K562 (cell line): ENCODE measurements around the gene ZNF628. TPM values are rescaled to one million over a fixed set of nuclear protein-coding genes. Genes with fewer than 3 reads are reported as not detected.
A peak's percentile ranks its signal among the peaks of the same experiment; 100 is the strongest.

Experiments
- CXXC5 ChIP-seq: fragments of 250-450 bp; sonication (Bioruptor Pico); IDR thresholded peaks from 2 replicates; pipeline ENCODE4 v1.8.0; 2022; ENCODE audit warnings: inconsistent platforms, mild to moderate bottlenecking, moderate library complexity
- GABPA ChIP-seq: fragments of 200-800 bp; sonication (Bioruptor generic); conservative IDR thresholded peaks from 2 replicates; pipeline ENCODE4 v1.6.1; 2016; ENCODE audit warnings: low read depth, missing genetic modification characterization, missing compliant biosample characterization
- IRF9 ChIP-seq: fragments of 450-650 bp; IDR thresholded peaks from 2 replicates; pipeline ENCODE4 v1.6.1; 2016; ENCODE audit warnings: missing biosample characterization, missing genetic modification characterization
- KDM1A ChIP-seq, 2 experiments: fragments of 450-650 bp; IDR thresholded peaks; 2 replicates each; pipeline ENCODE4 v1.6.1; 2016; ENCODE audit warnings: mild to moderate bottlenecking in 2 of 2
- KDM4B ChIP-seq, 2 experiments: fragments of 450-650 bp in 1 of 2; sonication (generic) in 1 of 2; IDR thresholded peaks; 2 replicates each; pipeline ENCODE4 v1.6.1; 2016 to 2017; ENCODE audit warnings: borderline replicate concordance in 2 of 2, antibody characterized with exemption in 1 of 2, low read depth in 1 of 2, mild to moderate bottlenecking in 1 of 2
- KLF6 ChIP-seq: fragments of 250-450 bp; sonication (Bioruptor Pico); IDR thresholded peaks from 2 replicates; pipeline ENCODE4 v1.4.0; 2020; ENCODE audit warnings: mild to moderate bottlenecking, moderate library complexity, borderline replicate concordance
- MAZ ChIP-seq, 2 experiments: fragments of 450-650 bp in 1 of 2; sonication (generic) in 1 of 2; formaldehyde crosslinking; IDR thresholded peaks in 1 of 2; conservative IDR thresholded peaks in 1 of 2; 2 replicates each; pipeline versions ENCODE4 v1.4.0 to v1.5.0; 2020; ENCODE audit warnings: mild to moderate bottlenecking in 1 of 2, missing genetic modification reagents in 1 of 2
- NFXL1 ChIP-seq: fragments of 450-650 bp; formaldehyde crosslinking; IDR thresholded peaks from 2 replicates; pipeline ENCODE4 v1.4.0; 2021; ENCODE audit warnings: mild to moderate bottlenecking
- NONO ChIP-seq, 2 experiments: fragments of 200-400 bp in 1 of 2; fragments of 450-650 bp in 1 of 2; formaldehyde crosslinking in 1 of 2; IDR thresholded peaks; 2 replicates each; pipeline ENCODE4 v1.6.1; 2017; ENCODE audit warnings: low read depth in 2 of 2, mild to moderate bottlenecking in 2 of 2, moderate library complexity in 2 of 2, low read length in 1 of 2
- REST ChIP-seq, 2 experiments: fragments of 450-650 bp; formaldehyde crosslinking in 1 of 2; IDR thresholded peaks; 2 replicates each; pipeline versions ENCODE4 v1.4.0 to v1.6.1; 2014 to 2020; ENCODE audit warnings: mild to moderate bottlenecking in 2 of 2, borderline replicate concordance in 1 of 2, low read depth in 1 of 2
- SIN3A ChIP-seq, 2 experiments: fragments of 150-350 bp in 1 of 2; IDR thresholded peaks; 2 replicates each; pipeline ENCODE4 v1.6.1; 2011 to 2016; ENCODE audit warnings: borderline replicate concordance in 2 of 2, low read depth in 2 of 2, low read length in 2 of 2, mild to moderate bottlenecking in 2 of 2, moderate library complexity in 2 of 2; ENCODE audit not compliant: control insufficient read depth in 1 of 2
- TRIM25 ChIP-seq: fragments of 450-650 bp; IDR thresholded peaks from 2 replicates; pipeline ENCODE4 v1.7.0; 2016; ENCODE audit warnings: borderline replicate concordance
- TSC22D4 ChIP-seq: fragments of 450-650 bp; IDR thresholded peaks from 2 replicates; pipeline ENCODE4 v1.6.1; 2016; ENCODE audit warnings: missing genetic modification characterization, missing biosample characterization, control low read depth
- YBX1 ChIP-seq: fragments of 450-650 bp; IDR thresholded peaks from 2 replicates; pipeline ENCODE4 v1.7.1; 2016; ENCODE audit warnings: mild to moderate bottlenecking
- polyA plus RNA-seq, 8 experiments: library from polyadenylated mRNA; depleted of rRNA in 4 of 8; stranded (reverse) in 5 of 8; unstranded in 3 of 8; fragments of >200 nt; fragmentation: Nextera tagmentation in 2 of 8; fragmentation: Illumina TruSeq in 1 of 8; extraction: Ambion mirVana in 2 of 8; extraction: Trizol in 1 of 8; gene quantifications; 2 replicates each; pipeline versions ENCODE4 v1.2.1 to v1.2.3, GENCODE V29; 2011 to 2014; ENCODE audit warnings: inconsistent platforms in 1 of 8, missing spikeins in 1 of 8
- total RNA-seq, 7 experiments: library from RNA; depleted of rRNA in 6 of 7; stranded (reverse); fragments of >200 nt in 6 of 7; fragmentation: Illumina TruSeq in 2 of 7; extraction: Trizol in 2 of 7; gene quantifications; 2 replicates each; pipeline versions ENCODE4 v1.2.1 to v1.2.3, GENCODE V29; 2011 to 2021; ENCODE audit warnings: low replicate concordance in 1 of 7

ZNF628 gene
- total and polyA plus RNA-seq, 9 of the 15 experiments (the other 6 are each of a cell fraction or from before 2014, with no cell fraction given) = 0.13 to 13.6 (median 2.2) TPM; not detected in 3

DNA sequence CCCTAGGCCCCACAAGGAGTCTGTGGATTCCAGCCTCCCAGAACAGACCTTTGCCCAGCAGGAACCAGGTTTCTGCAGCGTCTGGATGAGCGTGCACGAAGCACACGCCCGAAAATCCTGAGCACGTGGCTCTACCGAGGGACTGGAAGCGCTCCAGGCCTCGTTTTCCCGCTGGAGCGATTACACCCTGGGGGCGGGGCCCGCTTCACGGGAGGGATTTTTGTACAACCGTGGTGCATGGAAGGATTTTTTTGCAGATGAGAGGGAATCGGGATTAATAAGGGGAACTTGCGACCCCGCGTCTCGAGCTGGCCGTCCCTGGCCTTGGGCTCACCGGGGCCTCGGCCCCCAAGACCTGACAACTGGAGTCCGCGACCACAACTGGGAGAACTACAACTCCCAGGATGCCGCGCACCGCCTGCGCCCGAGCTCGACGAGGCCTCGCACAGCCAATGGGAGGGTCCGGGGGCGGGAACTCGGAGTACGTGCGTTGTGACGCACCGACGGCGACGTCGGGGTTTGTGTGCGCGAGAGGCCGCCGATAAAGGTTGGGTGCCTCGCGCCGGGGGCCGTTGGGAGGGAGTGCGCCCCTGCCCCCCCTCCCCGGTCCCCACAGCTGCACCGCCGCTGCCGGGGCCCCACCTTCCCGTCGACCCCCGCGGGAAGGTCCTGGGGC is at the start of gene ZNF628 (continued):
- no peak for TF ChIP-seq KDM1A (IDR thresholded peaks at IDR 0.05)
- TF ChIP-seq MAZ (CRISPR knock-in tag; conservative IDR thresholded peaks at IDR 0.05 in 1 of 2, IDR thresholded peaks at IDR 0.05 in 1 of 2) = peak; percentile 92 to 94
- no peak; a peak in 1 of 4 replicates for TF ChIP-seq SIN3A (IDR thresholded peaks at IDR 0.05; ENCODE audit: borderline replicate concordance in 2 of 2, control insufficient read depth in 1 of 2, low read depth in 2 of 2, low read length in 2 of 2)
- TF ChIP-seq NONO (IDR thresholded peaks at IDR 0.05; ENCODE audit: low read depth in 2 of 2, low read length in 1 of 2) = no peak
- no peak for TF ChIP-seq TSC22D4 (tag)
- TF ChIP-seq KDM4B (IDR thresholded peaks at IDR 0.05; ENCODE audit: borderline replicate concordance in 2 of 2, low read depth in 1 of 2) = no peak
- TF ChIP-seq CXXC5 (CRISPR knock-in tag) = peak; percentile 100
- TF ChIP-seq KLF6 = peak; percentile 61; the same call in 1 of the 2 replicates
- TF ChIP-seq NFXL1 (CRISPR knock-in tag) = no peak
- TF ChIP-seq GABPA (tag) = no peak
- TF ChIP-seq YBX1 = no peak
- TF ChIP-seq REST (IDR thresholded peaks at IDR 0.05; ENCODE audit: borderline replicate concordance) = no peak
- TF ChIP-seq REST (CRISPR knock-in tag; IDR thresholded peaks at IDR 0.05; ENCODE audit: low read depth) = peak; percentile 78
- 0 out of 2 replicates have a peak, but pooled peaks have one; percentile 29 for TF ChIP-seq IRF9 (tag)
- TF ChIP-seq TRIM25 = no peak
